HepG2 (cell line): Measurements from ENCODE around the gene ANKS1A. TPM values are rescaled to one million over a fixed set of nuclear protein-coding genes. Genes with fewer than 3 reads are reported as not detected.

Experiments used
- CC2D1A ChIP-seq: sonication (generic); formaldehyde crosslinking; IDR thresholded peaks from 2 replicates; pipeline ENCODE4 v1.8.1; 2023; ENCODE audit warnings: mild to moderate bottlenecking, missing genetic modification reagents
- KDM5A ChIP-seq: fragments of 200-600 bp; sonication (generic); IDR thresholded peaks from 2 replicates; pipeline ENCODE4 v1.7.0; 2018; ENCODE audit warnings: antibody characterized with exemption, mild to moderate bottlenecking, low read length, borderline replicate concordance
- NCOR1 ChIP-seq: fragments of 200-600 bp; sonication (generic); IDR thresholded peaks from 2 replicates; pipeline ENCODE4 v1.7.0; 2017; ENCODE audit warnings: antibody characterized with exemption, low read length, borderline replicate concordance
- TAF1 ChIP-seq: sonication (generic); formaldehyde crosslinking; IDR thresholded peaks from 2 replicates; pipeline ENCODE4 v1.4.0; 2020; ENCODE audit warnings: missing genetic modification reagents
- TBL1XR1 ChIP-seq: fragments of 150-350 bp; IDR thresholded peaks from 2 replicates; pipeline ENCODE4 v1.6.1; 2014; ENCODE audit warnings: borderline replicate concordance, low read length; ENCODE audit not compliant: partially characterized antibody
- ZBTB3 ChIP-seq: sonication (generic); formaldehyde crosslinking; IDR thresholded peaks from 2 replicates; pipeline ENCODE4 v1.4.0; 2020; ENCODE audit warnings: low read depth, mild to moderate bottlenecking, moderate library complexity, missing genetic modification reagents, borderline replicate concordance
- ZFP1 ChIP-seq: IDR thresholded peaks from 2 replicates; pipeline ENCODE4 v1.6.1; 2016
- ZNF12 ChIP-seq: sonication (generic); formaldehyde crosslinking; IDR thresholded peaks from 2 replicates; pipeline ENCODE4 v1.5.0; 2020; ENCODE audit warnings: missing genetic modification reagents
- polyA plus RNA-seq, 8 experiments: library from polyadenylated mRNA; depleted of rRNA in 3 of 8; stranded (reverse) in 7 of 8; unstranded in 1 of 8; fragments of >200 nt; fragmentation: Illumina TruSeq in 4 of 8; extraction: Trizol in 4 of 8; gene quantifications; 2 replicates each; pipeline versions ENCODE4 v1.2.1 to v1.2.3, GENCODE V29; 2011 to 2016; ENCODE audit warnings: low read depth in 4 of 8, missing spikeins in 1 of 8, mixed read lengths in 1 of 8; ENCODE audit not compliant: insufficient read depth in 1 of 8
- total RNA-seq, 5 experiments: library from RNA; depleted of rRNA; stranded (reverse); fragments of >200 nt; fragmentation: Illumina TruSeq; extraction: Trizol; gene quantifications; 2 replicates each; pipeline ENCODE4 v1.2.3, GENCODE V29; 2016; ENCODE audit warnings: low read depth in 1 of 5
- TF ChIP-seq, protein P1 (sequence below): sonication (generic); formaldehyde crosslinking; IDR thresholded peaks from one replicate; pipeline ENCODE4 v1.5.1; 2020; ENCODE audit warnings: mild to moderate bottlenecking, missing genetic modification reagents; ENCODE audit errors: not compliant biosample characterization
- TF ChIP-seq, protein P2 (sequence below): IDR thresholded peaks from 2 replicates; pipeline ENCODE4 v1.6.1; 2012; ENCODE audit warnings: low read depth, low read length, improper control_type of control experiment
- TF ChIP-seq, protein P3 (sequence below): sonication (generic); formaldehyde crosslinking; IDR thresholded peaks from 2 replicates; pipeline ENCODE4 v1.4.0; 2020; ENCODE audit warnings: missing genetic modification reagents
- TF ChIP-seq, protein P4 (sequence below): sonication (generic); formaldehyde crosslinking; IDR thresholded peaks from 2 replicates; pipeline ENCODE4 v1.4.0; 2020; ENCODE audit warnings: mild to moderate bottlenecking, missing genetic modification reagents

ANKS1A gene
- total and polyA plus RNA-seq, 2 of the 13 experiments (the other 11 are each of a cell fraction or from before 2014, with no cell fraction given), result 7.2 to 15.1 TPM

DNA sequence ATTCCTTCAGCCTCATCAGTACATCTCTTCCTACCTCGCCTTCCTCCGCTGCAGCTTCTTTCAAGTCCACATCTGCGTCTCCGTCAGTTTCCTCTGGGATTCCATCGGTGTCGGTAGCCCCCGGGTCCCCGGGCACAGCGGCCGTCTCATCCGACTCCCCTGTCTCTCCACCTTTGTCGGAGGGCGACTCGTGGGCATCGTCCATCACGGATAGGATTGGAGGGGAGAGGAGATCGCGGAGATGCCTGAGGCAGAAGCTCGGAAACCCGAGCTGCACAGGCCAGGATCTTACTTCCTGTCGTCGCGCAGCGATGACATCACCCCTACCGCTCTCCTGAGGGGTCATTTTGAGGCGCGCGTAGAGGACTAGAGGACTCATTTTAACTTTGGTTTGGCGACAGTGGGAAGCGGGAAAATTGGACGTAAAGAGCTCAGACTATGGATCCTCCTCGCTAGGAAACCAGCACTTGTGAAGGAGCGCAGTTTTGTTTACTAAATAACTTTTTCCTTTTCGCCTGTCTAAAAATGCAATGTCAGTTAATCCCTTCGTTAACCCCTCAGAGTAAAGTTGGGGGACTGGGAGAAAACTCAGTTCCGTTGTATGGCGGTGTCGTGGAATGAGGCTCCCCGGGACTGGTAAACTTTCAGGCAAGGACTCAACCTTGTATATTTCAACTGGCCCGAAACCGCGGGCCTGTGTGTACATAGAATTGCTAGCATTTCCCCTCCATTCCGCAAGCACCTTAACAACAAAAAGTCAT, 1.1 kb upstream of the ANKS1A start, which contains the start of gene TAF11 (continued):
- TF ChIP-seq, protein P1, sequence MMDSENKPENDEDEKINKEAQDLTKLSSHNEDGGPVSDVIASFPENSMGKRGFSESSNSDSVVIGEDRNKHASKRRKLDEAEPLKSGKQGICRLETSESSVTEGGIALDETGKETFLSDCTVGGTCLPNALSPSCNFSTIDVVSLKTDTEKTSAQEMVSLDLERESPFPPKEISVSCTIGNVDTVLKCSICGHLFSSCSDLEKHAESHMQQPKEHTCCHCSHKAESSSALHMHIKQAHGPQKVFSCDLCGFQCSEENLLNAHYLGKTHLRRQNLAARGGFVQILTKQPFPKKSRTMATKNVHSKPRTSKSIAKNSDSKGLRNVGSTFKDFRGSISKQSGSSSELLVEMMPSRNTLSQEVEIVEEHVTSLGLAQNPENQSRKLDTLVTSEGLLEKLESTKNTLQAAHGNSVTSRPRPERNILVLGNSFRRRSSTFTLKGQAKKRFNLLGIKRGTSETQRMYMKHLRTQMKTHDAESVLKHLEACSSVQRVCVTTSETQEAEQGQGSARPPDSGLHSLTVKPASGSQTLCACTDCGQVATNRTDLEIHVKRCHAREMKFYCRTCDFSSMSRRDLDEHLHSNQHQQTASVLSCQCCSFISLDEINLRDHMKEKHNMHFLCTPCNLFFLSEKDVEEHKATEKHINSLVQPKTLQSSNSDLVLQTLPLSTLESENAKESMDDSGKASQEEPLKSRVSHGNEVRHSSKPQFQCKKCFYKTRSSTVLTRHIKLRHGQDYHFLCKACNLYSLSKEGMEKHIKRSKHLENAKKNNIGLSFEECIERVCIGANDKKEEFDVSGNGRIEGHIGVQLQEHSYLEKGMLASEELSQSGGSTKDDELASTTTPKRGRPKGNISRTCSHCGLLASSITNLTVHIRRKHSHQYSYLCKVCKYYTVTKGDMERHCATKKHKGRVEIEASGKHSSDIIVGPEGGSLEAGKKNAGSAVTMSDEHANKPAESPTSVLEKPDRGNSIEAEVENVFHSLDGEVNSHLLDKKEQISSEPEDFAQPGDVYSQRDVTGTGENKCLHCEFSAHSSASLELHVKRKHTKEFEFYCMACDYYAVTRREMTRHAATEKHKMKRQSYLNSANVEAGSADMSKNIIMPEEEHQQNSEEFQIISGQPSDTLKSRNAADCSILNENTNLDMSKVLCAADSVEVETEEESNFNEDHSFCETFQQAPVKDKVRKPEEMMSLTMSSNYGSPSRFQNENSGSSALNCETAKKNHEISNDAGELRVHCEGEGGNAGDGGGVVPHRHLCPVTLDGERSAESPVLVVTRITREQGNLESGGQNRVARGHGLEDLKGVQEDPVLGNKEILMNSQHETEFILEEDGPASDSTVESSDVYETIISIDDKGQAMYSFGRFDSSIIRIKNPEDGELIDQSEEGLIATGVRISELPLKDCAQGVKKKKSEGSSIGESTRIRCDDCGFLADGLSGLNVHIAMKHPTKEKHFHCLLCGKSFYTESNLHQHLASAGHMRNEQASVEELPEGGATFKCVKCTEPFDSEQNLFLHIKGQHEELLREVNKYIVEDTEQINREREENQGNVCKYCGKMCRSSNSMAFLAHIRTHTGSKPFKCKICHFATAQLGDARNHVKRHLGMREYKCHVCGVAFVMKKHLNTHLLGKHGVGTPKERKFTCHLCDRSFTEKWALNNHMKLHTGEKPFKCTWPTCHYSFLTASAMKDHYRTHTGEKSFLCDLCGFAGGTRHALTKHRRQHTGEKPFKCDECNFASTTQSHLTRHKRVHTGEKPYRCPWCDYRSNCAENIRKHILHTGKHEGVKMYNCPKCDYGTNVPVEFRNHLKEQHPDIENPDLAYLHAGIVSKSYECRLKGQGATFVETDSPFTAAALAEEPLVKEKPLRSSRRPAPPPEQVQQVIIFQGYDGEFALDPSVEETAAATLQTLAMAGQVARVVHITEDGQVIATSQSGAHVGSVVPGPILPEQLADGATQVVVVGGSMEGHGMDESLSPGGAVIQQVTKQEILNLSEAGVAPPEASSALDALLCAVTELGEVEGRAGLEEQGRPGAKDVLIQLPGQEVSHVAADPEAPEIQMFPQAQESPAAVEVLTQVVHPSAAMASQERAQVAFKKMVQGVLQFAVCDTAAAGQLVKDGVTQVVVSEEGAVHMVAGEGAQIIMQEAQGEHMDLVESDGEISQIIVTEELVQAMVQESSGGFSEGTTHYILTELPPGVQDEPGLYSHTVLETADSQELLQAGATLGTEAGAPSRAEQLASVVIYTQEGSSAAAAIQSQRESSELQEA, result peak; percentile 92
- TF ChIP-seq TAF1 (CRISPR knock-in tag) (peak; percentile 84), NCOR1 (no peak), CC2D1A (CRISPR knock-in tag) (no peak; the same call in 1 of the 2 replicates), KDM5A (peak; percentile 100), ZNF12 (CRISPR knock-in tag) (0 out of 2 replicates have a peak, but pooled peaks have one; percentile 14), ZFP1 (peak; percentile 43; the same call in 1 of the 2 replicates), TBL1XR1 (no peak), ZBTB3 (CRISPR knock-in tag) (peak; percentile 44; the same call in 1 of the 2 replicates)
- TF ChIP-seq, protein P2, sequence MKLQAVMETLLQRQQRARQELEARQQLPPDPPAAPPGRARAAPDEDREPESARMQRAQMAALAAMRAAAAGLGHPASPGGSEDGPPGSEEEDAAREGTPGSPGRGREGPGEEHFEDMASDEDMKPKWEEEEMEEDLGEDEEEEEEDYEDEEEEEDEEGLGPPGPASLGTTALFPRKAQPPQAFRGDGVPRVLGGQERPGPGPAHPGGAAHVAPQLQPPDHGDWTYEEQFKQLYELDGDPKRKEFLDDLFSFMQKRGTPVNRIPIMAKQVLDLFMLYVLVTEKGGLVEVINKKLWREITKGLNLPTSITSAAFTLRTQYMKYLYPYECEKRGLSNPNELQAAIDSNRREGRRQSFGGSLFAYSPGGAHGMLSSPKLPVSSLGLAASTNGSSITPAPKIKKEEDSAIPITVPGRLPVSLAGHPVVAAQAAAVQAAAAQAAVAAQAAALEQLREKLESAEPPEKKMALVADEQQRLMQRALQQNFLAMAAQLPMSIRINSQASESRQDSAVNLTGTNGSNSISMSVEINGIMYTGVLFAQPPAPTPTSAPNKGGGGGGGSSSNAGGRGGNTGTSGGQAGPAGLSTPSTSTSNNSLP, result no peak
- TF ChIP-seq, protein P3, sequence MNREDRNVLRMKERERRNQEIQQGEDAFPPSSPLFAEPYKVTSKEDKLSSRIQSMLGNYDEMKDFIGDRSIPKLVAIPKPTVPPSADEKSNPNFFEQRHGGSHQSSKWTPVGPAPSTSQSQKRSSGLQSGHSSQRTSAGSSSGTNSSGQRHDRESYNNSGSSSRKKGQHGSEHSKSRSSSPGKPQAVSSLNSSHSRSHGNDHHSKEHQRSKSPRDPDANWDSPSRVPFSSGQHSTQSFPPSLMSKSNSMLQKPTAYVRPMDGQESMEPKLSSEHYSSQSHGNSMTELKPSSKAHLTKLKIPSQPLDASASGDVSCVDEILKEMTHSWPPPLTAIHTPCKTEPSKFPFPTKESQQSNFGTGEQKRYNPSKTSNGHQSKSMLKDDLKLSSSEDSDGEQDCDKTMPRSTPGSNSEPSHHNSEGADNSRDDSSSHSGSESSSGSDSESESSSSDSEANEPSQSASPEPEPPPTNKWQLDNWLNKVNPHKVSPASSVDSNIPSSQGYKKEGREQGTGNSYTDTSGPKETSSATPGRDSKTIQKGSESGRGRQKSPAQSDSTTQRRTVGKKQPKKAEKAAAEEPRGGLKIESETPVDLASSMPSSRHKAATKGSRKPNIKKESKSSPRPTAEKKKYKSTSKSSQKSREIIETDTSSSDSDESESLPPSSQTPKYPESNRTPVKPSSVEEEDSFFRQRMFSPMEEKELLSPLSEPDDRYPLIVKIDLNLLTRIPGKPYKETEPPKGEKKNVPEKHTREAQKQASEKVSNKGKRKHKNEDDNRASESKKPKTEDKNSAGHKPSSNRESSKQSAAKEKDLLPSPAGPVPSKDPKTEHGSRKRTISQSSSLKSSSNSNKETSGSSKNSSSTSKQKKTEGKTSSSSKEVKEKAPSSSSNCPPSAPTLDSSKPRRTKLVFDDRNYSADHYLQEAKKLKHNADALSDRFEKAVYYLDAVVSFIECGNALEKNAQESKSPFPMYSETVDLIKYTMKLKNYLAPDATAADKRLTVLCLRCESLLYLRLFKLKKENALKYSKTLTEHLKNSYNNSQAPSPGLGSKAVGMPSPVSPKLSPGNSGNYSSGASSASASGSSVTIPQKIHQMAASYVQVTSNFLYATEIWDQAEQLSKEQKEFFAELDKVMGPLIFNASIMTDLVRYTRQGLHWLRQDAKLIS, result no peak
- TF ChIP-seq, protein P4, sequence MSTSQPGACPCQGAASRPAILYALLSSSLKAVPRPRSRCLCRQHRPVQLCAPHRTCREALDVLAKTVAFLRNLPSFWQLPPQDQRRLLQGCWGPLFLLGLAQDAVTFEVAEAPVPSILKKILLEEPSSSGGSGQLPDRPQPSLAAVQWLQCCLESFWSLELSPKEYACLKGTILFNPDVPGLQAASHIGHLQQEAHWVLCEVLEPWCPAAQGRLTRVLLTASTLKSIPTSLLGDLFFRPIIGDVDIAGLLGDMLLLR, result 0 out of 2 replicates have a peak, but pooled peaks have one; percentile 17
